ENCODE data around the gene GPC5. TPM values are rescaled to one million over a fixed set of nuclear protein-coding genes. Genes with fewer than 3 reads are reported as not detected.

GPC5 gene
- total and polyA plus RNA-seq, 2 donors (not counting 3 experiments of a cell fraction or from before 2014, with no cell fraction given) = 0.59 to 0.97 TPM

GRCh38 chr13:92825938-92826596 is 1427.6 kb downstream of the GPC5 start:
- POLR2A ChIA-PET = no interaction called here
- TF ChIP-seq GATA2 (IDR thresholded peaks at IDR 0.05; ENCODE audit: insufficient read depth, insufficient read length, low read depth, low read length) (no peak), POLR2A (IDR thresholded peaks at IDR 0.05; ENCODE audit: low read depth, low read length) (no peak), EZH2 (IDR thresholded peaks at IDR 0.05; ENCODE audit: borderline replicate concordance, low read depth, low read length, severe bottlenecking) (no peak), JUN (IDR thresholded peaks at IDR 0.05; ENCODE audit: borderline replicate concordance, insufficient read depth, insufficient read length, low read depth) (no peak), MYC (IDR thresholded peaks at IDR 0.05; ENCODE audit: low read depth, low read length) (no peak), FOS (IDR thresholded peaks at IDR 0.05; ENCODE audit: borderline replicate concordance, insufficient read depth, low read length) (no peak), POLR2AphosphoS5 (IDR thresholded peaks at IDR 0.05; ENCODE audit: insufficient read depth, low read depth, low read length) (no peak)
- TF ChIP-seq, protein P1, sequence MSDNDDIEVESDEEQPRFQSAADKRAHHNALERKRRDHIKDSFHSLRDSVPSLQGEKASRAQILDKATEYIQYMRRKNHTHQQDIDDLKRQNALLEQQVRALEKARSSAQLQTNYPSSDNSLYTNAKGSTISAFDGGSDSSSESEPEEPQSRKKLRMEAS (IDR thresholded peaks at IDR 0.05; ENCODE audit: insufficient read depth, insufficient read length) = no peak
- TF ChIP-seq, protein P2, sequence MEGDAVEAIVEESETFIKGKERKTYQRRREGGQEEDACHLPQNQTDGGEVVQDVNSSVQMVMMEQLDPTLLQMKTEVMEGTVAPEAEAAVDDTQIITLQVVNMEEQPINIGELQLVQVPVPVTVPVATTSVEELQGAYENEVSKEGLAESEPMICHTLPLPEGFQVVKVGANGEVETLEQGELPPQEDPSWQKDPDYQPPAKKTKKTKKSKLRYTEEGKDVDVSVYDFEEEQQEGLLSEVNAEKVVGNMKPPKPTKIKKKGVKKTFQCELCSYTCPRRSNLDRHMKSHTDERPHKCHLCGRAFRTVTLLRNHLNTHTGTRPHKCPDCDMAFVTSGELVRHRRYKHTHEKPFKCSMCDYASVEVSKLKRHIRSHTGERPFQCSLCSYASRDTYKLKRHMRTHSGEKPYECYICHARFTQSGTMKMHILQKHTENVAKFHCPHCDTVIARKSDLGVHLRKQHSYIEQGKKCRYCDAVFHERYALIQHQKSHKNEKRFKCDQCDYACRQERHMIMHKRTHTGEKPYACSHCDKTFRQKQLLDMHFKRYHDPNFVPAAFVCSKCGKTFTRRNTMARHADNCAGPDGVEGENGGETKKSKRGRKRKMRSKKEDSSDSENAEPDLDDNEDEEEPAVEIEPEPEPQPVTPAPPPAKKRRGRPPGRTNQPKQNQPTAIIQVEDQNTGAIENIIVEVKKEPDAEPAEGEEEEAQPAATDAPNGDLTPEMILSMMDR (IDR thresholded peaks at IDR 0.05; ENCODE audit: extremely low read depth in 1 of 2, insufficient read depth in 1 of 2, low read depth in 1 of 2, low read length in 2 of 2) = no peak

More at GRCh38 chr13:92825938-92826596, 1427.6 kb downstream of the GPC5 start:
- CTCF ChIA-PET = no interaction called here
- DNase-seq (ENCODE audit: low read depth, low spot score) (no peak), FAIRE-seq (no peak)
- no peak overlapping the region for H3K27ac ChIP-seq (ENCODE audit: insufficient read depth, low read depth, low read length)
- peaks cover 5% of the 10 kb centered on the region for H3K9me3 ChIP-seq (replicated peaks; ENCODE audit: control insufficient read depth, insufficient read depth, low read length)
- no peak overlapping the region for H3K9ac ChIP-seq (replicated peaks; ENCODE audit: extremely low read depth, insufficient read depth, low read length)
- intact Hi-C loops (cut with micrococcal nuclease) = no loop called here
- no peaks in the 10 kb centered on the region for H3K9me1 ChIP-seq (replicated peaks; ENCODE audit: control insufficient read depth, extremely low read depth, insufficient read depth, low read length)
- no peak overlapping the region for H3K4me3 ChIP-seq (replicated peaks in 1 of 3; ENCODE audit: insufficient read depth in 1 of 3, low read depth in 1 of 3, low read length in 3 of 3)
- no peak overlapping the region for H2AFZ ChIP-seq (ENCODE audit: low read depth, low read length)
- H4K20me1 ChIP-seq (replicated peaks; ENCODE audit: control insufficient read depth, extremely low read depth, insufficient read depth, low read length) = no peaks in the 10 kb centered on the region
- no peaks in the 10 kb centered on the region for H3K27me3 ChIP-seq (ENCODE audit: control insufficient read depth in 2 of 2, insufficient read depth in 2 of 2, low read length in 2 of 2)
- BruUV-seq (replicated peaks) = no TSS peak
- dilution Hi-C loops (cut with MboI; ENCODE audit: extremely low pct_ligation_motif_present, low sequenced_read_pairs) = no loop called here
- H3K4me2 ChIP-seq (ENCODE audit: insufficient read depth, low read length) = no peak overlapping the region
- no peaks in the 10 kb centered on the region for H3K79me2 ChIP-seq (ENCODE audit: control insufficient read depth, insufficient read depth, low read length)
- H3K4me1 ChIP-seq (ENCODE audit: control insufficient read depth, extremely low read depth, insufficient read depth, low read length) = no peaks in the 10 kb centered on the region
- no peaks in the 10 kb centered on the region for H3K36me3 ChIP-seq (ENCODE audit: control insufficient read depth in 2 of 2, extremely low read depth in 1 of 2, insufficient read depth in 2 of 2, low read length in 2 of 2)

All from endothelial cell of umbilical vein (primary cell).